ENCODE results near the gene ACACA. TPM values are rescaled to one million over a fixed set of nuclear protein-coding genes. Genes with fewer than 3 reads are reported as not detected.

Gene ACACA
- total RNA-seq, 4 donors from 2014 or later, result 40.5 to 64.1 (median 51.8) TPM

GRCh38 chr17:37116671-37117185 lies 289.9 kb downstream of the ACACA start:
- H3K27me3 ChIP-seq, result no peaks in the 10 kb centered on the region
- no peak for ATAC-seq
- H3K36me3 ChIP-seq, result peaks cover 0 to 57% of the 10 kb centered on the region in 2 donors
- H3K4me1 ChIP-seq, result no peaks in the 10 kb centered on the region
- WGBS, 2 donors (ENCODE audit: low coverage in 1 of 2), result 84 to 90% methylated on average over 5 of the region's 7 CpGs
- no peak overlapping the region for H3K27ac ChIP-seq
- TF ChIP-seq EP300 (IDR thresholded peaks at IDR 0.05) (no peak), POLR2AphosphoS5 (IDR thresholded peaks at IDR 0.05) (no peak), POLR2A (IDR thresholded peaks at IDR 0.05) (no peak)
- TF ChIP-seq, protein P1, sequence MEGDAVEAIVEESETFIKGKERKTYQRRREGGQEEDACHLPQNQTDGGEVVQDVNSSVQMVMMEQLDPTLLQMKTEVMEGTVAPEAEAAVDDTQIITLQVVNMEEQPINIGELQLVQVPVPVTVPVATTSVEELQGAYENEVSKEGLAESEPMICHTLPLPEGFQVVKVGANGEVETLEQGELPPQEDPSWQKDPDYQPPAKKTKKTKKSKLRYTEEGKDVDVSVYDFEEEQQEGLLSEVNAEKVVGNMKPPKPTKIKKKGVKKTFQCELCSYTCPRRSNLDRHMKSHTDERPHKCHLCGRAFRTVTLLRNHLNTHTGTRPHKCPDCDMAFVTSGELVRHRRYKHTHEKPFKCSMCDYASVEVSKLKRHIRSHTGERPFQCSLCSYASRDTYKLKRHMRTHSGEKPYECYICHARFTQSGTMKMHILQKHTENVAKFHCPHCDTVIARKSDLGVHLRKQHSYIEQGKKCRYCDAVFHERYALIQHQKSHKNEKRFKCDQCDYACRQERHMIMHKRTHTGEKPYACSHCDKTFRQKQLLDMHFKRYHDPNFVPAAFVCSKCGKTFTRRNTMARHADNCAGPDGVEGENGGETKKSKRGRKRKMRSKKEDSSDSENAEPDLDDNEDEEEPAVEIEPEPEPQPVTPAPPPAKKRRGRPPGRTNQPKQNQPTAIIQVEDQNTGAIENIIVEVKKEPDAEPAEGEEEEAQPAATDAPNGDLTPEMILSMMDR (IDR thresholded peaks at IDR 0.05), result no peak
- no peaks in the 10 kb centered on the region for H3K9me3 ChIP-seq
- H3K4me3 ChIP-seq, result no peak overlapping the region

GRCh38 chr17:37111329-37111728 lies 295.3 kb downstream of the ACACA start:
- Histone ChIP-seq H3K36me3 (peaks cover 0 to 66% of the 10 kb centered on the region in 2 donors), H3K4me3 (no peak overlapping the region), H3K27ac (no peak overlapping the region), H3K9me3 (no peaks in the 10 kb centered on the region), H3K4me1 (peaks cover 0 to 16% (median 0%) of the 10 kb centered on the region in 3 donors), H3K27me3 (no peaks in the 10 kb centered on the region)
- TF ChIP-seq POLR2AphosphoS5 (IDR thresholded peaks at IDR 0.05), result no peak
- no peak for TF ChIP-seq EP300 (IDR thresholded peaks at IDR 0.05)
- no peak for TF ChIP-seq POLR2A (IDR thresholded peaks at IDR 0.05)
- TF ChIP-seq, protein P1 (IDR thresholded peaks at IDR 0.05), result no peak
- no peak for ATAC-seq
- 85 to 100% methylated on average over 4 of the region's 4 CpGs for WGBS, 2 donors (ENCODE audit: low coverage in 1 of 2)

GRCh38 chr17:37110746-37111145 lies 295.9 kb downstream of the ACACA start:
- H3K36me3 ChIP-seq, result peaks cover 0 to 60% of the 10 kb centered on the region in 2 donors
- H3K4me1 ChIP-seq, result peaks cover 0 to 16% (median 0%) of the 10 kb centered on the region in 3 donors
- 88 to 97% methylated on average over 4 of the region's 4 CpGs for WGBS, 2 donors (ENCODE audit: low coverage in 1 of 2)
- no peak overlapping the region for H3K4me3 ChIP-seq
- H3K9me3 ChIP-seq, result no peaks in the 10 kb centered on the region
- TF ChIP-seq EP300 (IDR thresholded peaks at IDR 0.05), result no peak
- TF ChIP-seq, protein P1 (IDR thresholded peaks at IDR 0.05), result no peak
- no peak for TF ChIP-seq POLR2AphosphoS5 (IDR thresholded peaks at IDR 0.05)
- no peak for TF ChIP-seq POLR2A (IDR thresholded peaks at IDR 0.05)
- ATAC-seq, result no peak
- no peaks in the 10 kb centered on the region for H3K27me3 ChIP-seq
- H3K27ac ChIP-seq, result no peak overlapping the region

- Histone ChIP-seq H3K9me3 (no peaks in the 10 kb centered on the region), H3K27me3 (no peaks in the 10 kb centered on the region), H3K4me1 (peaks cover 0 to 16% (median 0%) of the 10 kb centered on the region in 3 donors), H3K4me3 (no peak overlapping the region), H3K36me3 (peaks cover 0 to 62% of the 10 kb centered on the region in 2 donors), H3K27ac (no peak overlapping the region)
- no peak for TF ChIP-seq EP300 (IDR thresholded peaks at IDR 0.05)
- no peak for TF ChIP-seq POLR2A (IDR thresholded peaks at IDR 0.05)
- no peak for ATAC-seq
- 86 to 98% methylated on average over 6 to 9 of the region's 9 CpGs for WGBS, 2 donors (ENCODE audit: low coverage in 1 of 2)
Observed at GRCh38 chr17:37109731-37110710, 296.6 kb downstream of the ACACA start.

GRCh38 chr17:37109106-37109505 lies 297.5 kb downstream of the ACACA start:
- ATAC-seq, result no peak
- peaks cover 0 to 16% (median 0%) of the 10 kb centered on the region in 3 donors for H3K4me1 ChIP-seq
- H3K27me3 ChIP-seq, result no peaks in the 10 kb centered on the region
- 89 to 92% methylated on average over 3 to 5 of the region's 5 CpGs for WGBS, 2 donors (ENCODE audit: low coverage in 1 of 2)
- peaks cover 0 to 70% of the 10 kb centered on the region in 2 donors for H3K36me3 ChIP-seq
- no peak overlapping the region for H3K4me3 ChIP-seq
- TF ChIP-seq, protein P1 (IDR thresholded peaks at IDR 0.05), result no peak
- no peak overlapping the region for H3K27ac ChIP-seq
- H3K9me3 ChIP-seq, result no peaks in the 10 kb centered on the region
